Thyroid gland (tissue), 4 donors: ENCODE measurements around the gene CDH24.

Experiments used
- POLR2A ChIP-seq, 2 donors: fragments of 450-650 bp; IDR thresholded peaks; one replicate each; pipeline ENCODE4 v1.6.1; 2017; ENCODE audit warnings: antibody characterized with exemption in 2 of 2, mild to moderate bottlenecking in 2 of 2, moderate library complexity in 1 of 2
- TF ChIP-seq, protein P1 (sequence below), 6 experiments: fragments of 200-600 bp in 3 of 6; fragments of 450-650 bp in 3 of 6; sonication (generic) in 3 of 6; IDR thresholded peaks; one replicate each; pipeline ENCODE4 v1.5.1; 2016 to 2019; ENCODE audit warnings: antibody characterized with exemption in 6 of 6, mild to moderate bottlenecking in 2 of 6, inconsistent platforms in 1 of 6, moderate library complexity in 1 of 6

GRCh38 chr14:23041729-23042128 is 15.6 kb downstream of the CDH24 start:
- TF ChIP-seq, protein P1, sequence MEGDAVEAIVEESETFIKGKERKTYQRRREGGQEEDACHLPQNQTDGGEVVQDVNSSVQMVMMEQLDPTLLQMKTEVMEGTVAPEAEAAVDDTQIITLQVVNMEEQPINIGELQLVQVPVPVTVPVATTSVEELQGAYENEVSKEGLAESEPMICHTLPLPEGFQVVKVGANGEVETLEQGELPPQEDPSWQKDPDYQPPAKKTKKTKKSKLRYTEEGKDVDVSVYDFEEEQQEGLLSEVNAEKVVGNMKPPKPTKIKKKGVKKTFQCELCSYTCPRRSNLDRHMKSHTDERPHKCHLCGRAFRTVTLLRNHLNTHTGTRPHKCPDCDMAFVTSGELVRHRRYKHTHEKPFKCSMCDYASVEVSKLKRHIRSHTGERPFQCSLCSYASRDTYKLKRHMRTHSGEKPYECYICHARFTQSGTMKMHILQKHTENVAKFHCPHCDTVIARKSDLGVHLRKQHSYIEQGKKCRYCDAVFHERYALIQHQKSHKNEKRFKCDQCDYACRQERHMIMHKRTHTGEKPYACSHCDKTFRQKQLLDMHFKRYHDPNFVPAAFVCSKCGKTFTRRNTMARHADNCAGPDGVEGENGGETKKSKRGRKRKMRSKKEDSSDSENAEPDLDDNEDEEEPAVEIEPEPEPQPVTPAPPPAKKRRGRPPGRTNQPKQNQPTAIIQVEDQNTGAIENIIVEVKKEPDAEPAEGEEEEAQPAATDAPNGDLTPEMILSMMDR (IDR thresholded peaks at IDR 0.05): no peak
- TF ChIP-seq POLR2A (IDR thresholded peaks at IDR 0.05): no peak
